ENCODE measurements around the gene NECAB2. TPM values are rescaled to one million over a fixed set of nuclear protein-coding genes. Genes with fewer than 3 reads are reported as not detected.

Gene NECAB2
- total RNA-seq, 4 donors from 2014 or later: 0.90 TPM; not detected in 3

DNA sequence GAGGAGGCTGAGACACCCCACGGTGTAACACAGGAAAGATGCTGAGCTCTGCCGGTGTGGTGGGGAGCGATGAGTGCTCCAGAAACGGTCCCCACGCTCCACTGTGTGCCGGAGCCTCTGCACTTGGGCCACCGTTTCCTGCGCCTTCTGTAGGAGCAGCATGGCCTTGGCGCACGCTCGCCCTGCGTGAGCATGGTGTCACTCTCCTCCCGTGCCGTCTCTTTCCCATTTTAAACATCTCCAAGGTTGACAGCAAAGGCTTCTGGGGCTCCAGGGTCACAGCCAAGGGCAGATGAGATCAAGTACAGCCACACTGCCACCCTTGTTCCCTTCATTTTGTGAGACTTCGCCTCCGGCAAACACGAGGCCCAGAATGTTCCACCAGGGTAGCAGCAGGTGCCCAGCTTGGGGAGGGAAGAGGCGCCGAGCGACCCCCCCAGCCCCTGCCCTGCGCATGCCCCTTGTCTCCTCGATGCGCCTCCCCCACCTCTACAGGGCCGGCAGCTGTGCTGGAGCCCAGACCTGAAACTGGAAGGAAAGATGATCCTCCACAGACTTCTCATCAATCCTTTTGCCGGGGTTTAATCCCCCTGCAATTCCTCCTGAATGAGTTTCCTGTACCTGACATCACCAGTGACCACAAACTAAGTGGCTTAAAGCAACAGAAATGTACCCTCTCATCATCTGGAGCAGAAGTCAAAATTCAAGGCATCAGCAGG lies 34.9 kb upstream of the NECAB2 start:
- TF ChIP-seq CTCF (IDR thresholded peaks at IDR 0.05): no peak
- no peak for TF ChIP-seq EP300 (IDR thresholded peaks at IDR 0.05)

DNA sequence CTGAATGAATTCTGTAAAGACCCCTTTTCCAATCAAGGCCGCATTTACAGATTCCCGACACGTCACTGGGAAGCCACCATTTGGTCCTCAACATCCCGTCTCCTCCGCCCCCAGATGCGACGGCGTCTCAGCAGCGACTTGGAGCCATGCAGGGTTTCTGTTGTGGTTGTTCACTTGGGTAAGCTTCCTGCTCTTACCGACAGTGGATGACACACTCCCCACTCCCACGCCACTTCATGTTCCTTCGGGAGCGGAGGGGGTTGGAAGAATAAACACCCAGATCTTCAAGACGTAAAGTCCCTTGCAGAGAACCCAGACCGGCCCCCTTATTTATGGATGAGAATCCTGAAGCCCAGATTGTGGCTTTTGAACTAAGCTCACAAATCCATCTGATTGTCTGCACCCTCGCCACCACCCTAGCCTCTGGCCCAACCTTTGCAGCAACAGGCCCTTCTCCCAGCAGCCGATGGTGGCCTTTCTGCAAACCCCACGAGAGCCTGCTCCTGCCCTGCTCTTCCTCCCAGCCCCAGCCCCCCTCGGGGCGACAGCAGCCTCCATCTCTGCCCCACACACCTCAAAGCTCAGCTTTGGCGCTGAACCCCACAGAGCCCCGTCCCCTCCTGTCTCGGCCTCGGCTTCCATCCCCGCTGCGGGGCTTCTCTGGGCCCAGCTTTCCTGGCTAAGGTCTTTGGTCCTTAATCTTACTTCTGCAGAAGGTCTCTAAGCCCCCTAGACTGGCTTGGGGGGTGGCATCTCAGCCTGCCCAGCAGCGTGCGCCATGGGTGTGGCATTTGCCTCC lies 34.0 kb upstream of the NECAB2 start:
- 80 to 82% methylated on average over 28 of the region's 28 CpGs for WGBS, 2 donors
- Histone ChIP-seq H3K36me3 (peaks cover 0 to 42% (median 0%) of the 10 kb centered on the region in 3 donors), H3K4me3 (no peak overlapping the region), H3K9me3 (no peaks in the 10 kb centered on the region), H3K4me1 (no peaks in the 10 kb centered on the region), H3K27ac (no peak overlapping the region), H3K27me3 (no peaks in the 10 kb centered on the region)
- DNase-seq (ENCODE audit: low spot score in 2 of 2): no peak
- TF ChIP-seq EP300 (IDR thresholded peaks at IDR 0.05) (no peak), POLR2A (IDR thresholded peaks at IDR 0.05) (no peak)

More for the DNA sequence above, 34.9 kb upstream of the NECAB2 start:
- no peak for DNase-seq (ENCODE audit: low spot score in 2 of 2)
- H3K9me3 ChIP-seq: no peaks in the 10 kb centered on the region
- no peak overlapping the region for H3K27ac ChIP-seq
- peaks cover 0 to 52% (median 0%) of the 10 kb centered on the region in 3 donors for H3K36me3 ChIP-seq
- no peaks in the 10 kb centered on the region for H3K4me1 ChIP-seq
- H3K4me3 ChIP-seq: no peak overlapping the region
- no peaks in the 10 kb centered on the region for H3K27me3 ChIP-seq
- WGBS, 2 donors: 60 to 70% methylated on average over 25 of the region's 25 CpGs

DNA sequence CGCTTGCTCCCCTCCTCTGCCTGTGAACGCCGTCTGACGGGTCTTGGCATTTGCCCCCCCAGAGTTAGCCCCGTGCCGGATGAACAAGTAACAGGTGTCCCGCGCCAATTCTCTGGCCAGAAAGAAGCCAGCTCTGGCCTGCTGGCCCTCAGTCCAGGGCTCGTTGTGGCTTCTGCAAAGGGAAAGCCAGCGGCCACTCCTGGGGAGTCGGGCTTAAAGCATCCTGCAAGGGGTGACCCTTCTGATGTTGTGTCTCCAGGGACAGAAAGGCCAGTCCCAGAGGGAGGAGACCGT lies 33.4 kb upstream of the NECAB2 start:
- no peak for DNase-seq (ENCODE audit: low spot score in 2 of 2)
- 70 to 72% methylated on average over 12 of the region's 12 CpGs for WGBS, 2 donors
- TF ChIP-seq EP300 (IDR thresholded peaks at IDR 0.05) (no peak), CTCF (IDR thresholded peaks at IDR 0.05) (no peak), POLR2A (IDR thresholded peaks at IDR 0.05) (no peak)

DNA sequence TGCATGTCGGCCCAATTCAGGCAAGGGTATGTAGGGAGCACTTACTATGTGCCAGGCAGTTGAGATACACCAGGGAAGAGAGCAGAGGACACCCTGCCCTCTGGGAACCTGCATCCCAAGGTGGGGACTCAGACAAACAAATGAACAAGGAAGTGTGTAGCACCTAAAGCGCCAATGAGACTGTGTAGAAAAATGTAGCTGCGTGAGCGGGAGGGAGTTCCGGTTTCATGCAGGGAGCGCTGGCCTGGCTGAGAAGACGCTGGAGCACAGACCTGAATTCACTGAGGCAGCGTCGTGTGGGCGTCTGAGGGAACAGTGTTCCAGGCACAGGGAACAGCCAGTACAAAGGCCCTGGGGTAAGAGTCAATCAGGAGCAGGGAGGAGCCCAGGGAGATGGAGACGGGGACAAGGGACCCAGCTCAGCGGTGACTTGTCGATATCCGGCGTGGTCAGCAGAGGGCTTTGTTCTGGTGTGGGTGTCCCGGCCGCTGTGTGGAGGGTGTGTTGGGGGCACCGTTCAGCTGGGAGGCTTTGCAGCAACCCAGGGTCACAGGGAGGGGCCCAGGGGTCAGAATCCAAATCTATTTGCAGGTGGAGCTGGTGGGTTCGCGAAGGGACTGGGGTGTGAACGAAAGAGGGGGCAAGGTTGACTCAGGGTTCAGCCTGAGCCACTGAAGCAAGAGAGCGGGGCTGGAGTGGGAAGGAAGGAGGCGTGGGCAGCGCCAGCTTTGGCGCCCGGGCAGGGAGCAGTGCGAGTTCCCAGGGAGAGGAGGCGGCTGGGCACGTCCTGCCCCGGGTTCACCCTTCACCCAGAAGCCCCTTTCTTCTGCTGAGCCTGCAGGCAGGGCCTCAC lies 32.8 kb upstream of the NECAB2 start:
- WGBS, 2 donors: 81 to 82% methylated on average over 30 of the region's 30 CpGs
- H3K4me3 ChIP-seq: no peak overlapping the region
- no peak for DNase-seq (ENCODE audit: low spot score in 2 of 2)
- H3K27me3 ChIP-seq: no peaks in the 10 kb centered on the region
- TF ChIP-seq CTCF (IDR thresholded peaks at IDR 0.05) (no peak), EP300 (IDR thresholded peaks at IDR 0.05) (no peak), POLR2A (IDR thresholded peaks at IDR 0.05) (no peak)
- peaks cover 0 to 31% (median 0%) of the 10 kb centered on the region in 3 donors for H3K36me3 ChIP-seq
- H3K4me1 ChIP-seq: no peaks in the 10 kb centered on the region
- H3K9me3 ChIP-seq: no peaks in the 10 kb centered on the region
- no peak overlapping the region for H3K27ac ChIP-seq

More for the DNA sequence above, 33.4 kb upstream of the NECAB2 start:
- no peaks in the 10 kb centered on the region for H3K4me1 ChIP-seq
- H3K27ac ChIP-seq: no peak overlapping the region
- no peaks in the 10 kb centered on the region for H3K27me3 ChIP-seq
- H3K36me3 ChIP-seq: peaks cover 0 to 37% (median 0%) of the 10 kb centered on the region in 3 donors
- H3K9me3 ChIP-seq: no peaks in the 10 kb centered on the region
- no peak overlapping the region for H3K4me3 ChIP-seq

DNA sequence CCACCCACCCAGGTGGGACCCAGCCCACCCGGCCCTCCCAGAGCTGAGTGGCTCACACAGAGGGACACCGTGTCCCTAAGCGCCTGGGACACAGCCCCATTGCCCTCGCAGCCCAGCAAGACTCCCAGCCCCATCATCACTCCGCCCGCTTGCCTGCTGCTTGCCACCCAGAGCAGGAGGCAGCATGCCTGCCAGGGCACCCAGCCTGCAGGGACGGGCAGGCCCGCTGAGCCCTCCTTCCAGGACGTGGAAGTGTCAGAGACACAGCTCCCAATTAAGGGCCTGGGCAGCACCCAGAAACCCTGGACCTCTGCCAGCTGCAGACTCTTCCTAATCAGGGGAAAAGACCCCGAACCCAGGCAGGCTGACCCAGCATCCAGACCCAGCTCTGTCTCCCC lies 32.2 kb upstream of the NECAB2 start:
- no peak overlapping the region for H3K4me3 ChIP-seq
- TF ChIP-seq POLR2A (IDR thresholded peaks at IDR 0.05) (no peak), CTCF (IDR thresholded peaks at IDR 0.05) (no peak), EP300 (IDR thresholded peaks at IDR 0.05) (no peak)
- H3K27ac ChIP-seq: no peak overlapping the region
- WGBS, 2 donors: 74 to 91% methylated on average over 7 to 8 of the region's 10 CpGs
- H3K4me1 ChIP-seq: no peaks in the 10 kb centered on the region
- peaks cover 0 to 30% (median 0%) of the 10 kb centered on the region in 3 donors for H3K36me3 ChIP-seq
- H3K9me3 ChIP-seq: no peaks in the 10 kb centered on the region
- H3K27me3 ChIP-seq: no peaks in the 10 kb centered on the region
- DNase-seq (ENCODE audit: low spot score in 2 of 2): no peak

Measured in tibial nerve (tissue), 4 donors.